Uterus (tissue), 4 donors: ENCODE measurements around the gene OR2Y1. TPM values are rescaled to one million over a fixed set of nuclear protein-coding genes. Genes with fewer than 3 reads are reported as not detected.

Experiments
- DNase-seq, 2 donors: peaks; one replicate each; pipeline ENCODE4 v3.0.0-alpha.2; 2019 to 2020
- H3K27ac ChIP-seq, 2 donors: fragments of 200-600 bp; sonication (generic); 1 replicate in 1 of 2; 2 replicates in 1 of 2; pipeline ENCODE4 v1.5.1; 2016 to 2018
- H3K27me3 ChIP-seq, 2 donors: fragments of 200-600 bp; sonication (generic); one replicate each; pipeline ENCODE4 v1.5.1; 2018 to 2019; ENCODE audit warnings: control low read depth in 1 of 2
- H3K36me3 ChIP-seq, 2 donors: fragments of 200-600 bp; sonication (generic); one replicate each; pipeline ENCODE4 v1.5.1; 2019; ENCODE audit warnings: control low read depth in 1 of 2
- H3K4me1 ChIP-seq, 2 donors: fragments of 200-600 bp; sonication (generic); one replicate each; pipeline ENCODE4 v1.5.1; 2018 to 2019; ENCODE audit warnings: control low read depth in 1 of 2
- H3K4me3 ChIP-seq, 2 donors: fragments of 200-600 bp; sonication (generic); 1 replicate in 1 of 2; 2 replicates in 1 of 2; pipeline ENCODE4 v1.5.1; 2018 to 2019; ENCODE audit warnings: mild to moderate bottlenecking in 1 of 2
- H3K9me3 ChIP-seq, 2 donors: fragments of 200-600 bp; sonication (generic); one replicate each; pipeline ENCODE4 v1.5.1; 2019; ENCODE audit warnings: control low read depth in 1 of 2
- POLR2A ChIP-seq, 2 donors: fragments of 450-650 bp; IDR thresholded peaks; one replicate each; pipeline ENCODE4 v1.6.1; 2016; ENCODE audit warnings: antibody characterized with exemption in 2 of 2, mild to moderate bottlenecking in 1 of 2, moderate library complexity in 1 of 2
- intact Hi-C: fragments of 100-400 bp; cut with DNase I; formaldehyde crosslinking; loops from one replicate; pipeline ENCODE4 v1.15.1; 2023; ENCODE audit warnings: low total_unique reads
- total RNA-seq, 4 donors: library from RNA; depleted of rRNA in 3 of 4; stranded (reverse); fragments of >200 nt in 3 of 4; gene quantifications; one replicate each; pipeline versions ENCODE4 v1.1.0 to v1.2.4, GENCODE V29; 2014 to 2023
- TF ChIP-seq, protein P1 (sequence below), 4 experiments: fragments of 200-600 bp in 2 of 4; fragments of 450-650 bp in 2 of 4; sonication (generic) in 2 of 4; IDR thresholded peaks; one replicate each; pipeline ENCODE4 v1.5.1; 2016 to 2019; ENCODE audit warnings: antibody characterized with exemption in 4 of 4, mild to moderate bottlenecking in 2 of 4, moderate library complexity in 1 of 4
- donor health status: DM: yes; HTN: yes; CAD: no.

The OR2Y1 gene
- total RNA-seq, 4 donors from 2014 or later = not detected

DNA sequence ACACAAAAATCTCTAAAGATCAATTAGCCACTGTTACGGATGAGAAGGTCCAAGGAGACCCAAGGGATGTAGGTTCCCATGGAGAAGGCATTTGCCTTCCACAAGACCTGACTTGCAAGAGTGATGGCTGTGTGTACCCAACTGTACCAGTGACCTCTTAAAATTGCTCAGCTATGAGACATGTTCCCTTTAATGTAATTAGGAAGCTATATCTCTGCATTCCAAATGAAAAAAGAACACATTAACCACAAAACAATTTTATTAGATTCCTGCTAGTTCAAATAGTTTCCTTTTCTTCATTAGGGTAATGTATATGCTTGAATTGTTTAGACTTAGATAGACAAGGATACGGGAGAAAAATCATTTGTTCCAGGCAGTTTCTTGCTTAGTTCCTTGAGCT, 3.3 kb downstream of the OR2Y1 start:
- no peak for TF ChIP-seq POLR2A (IDR thresholded peaks at IDR 0.05)
- TF ChIP-seq, protein P1, sequence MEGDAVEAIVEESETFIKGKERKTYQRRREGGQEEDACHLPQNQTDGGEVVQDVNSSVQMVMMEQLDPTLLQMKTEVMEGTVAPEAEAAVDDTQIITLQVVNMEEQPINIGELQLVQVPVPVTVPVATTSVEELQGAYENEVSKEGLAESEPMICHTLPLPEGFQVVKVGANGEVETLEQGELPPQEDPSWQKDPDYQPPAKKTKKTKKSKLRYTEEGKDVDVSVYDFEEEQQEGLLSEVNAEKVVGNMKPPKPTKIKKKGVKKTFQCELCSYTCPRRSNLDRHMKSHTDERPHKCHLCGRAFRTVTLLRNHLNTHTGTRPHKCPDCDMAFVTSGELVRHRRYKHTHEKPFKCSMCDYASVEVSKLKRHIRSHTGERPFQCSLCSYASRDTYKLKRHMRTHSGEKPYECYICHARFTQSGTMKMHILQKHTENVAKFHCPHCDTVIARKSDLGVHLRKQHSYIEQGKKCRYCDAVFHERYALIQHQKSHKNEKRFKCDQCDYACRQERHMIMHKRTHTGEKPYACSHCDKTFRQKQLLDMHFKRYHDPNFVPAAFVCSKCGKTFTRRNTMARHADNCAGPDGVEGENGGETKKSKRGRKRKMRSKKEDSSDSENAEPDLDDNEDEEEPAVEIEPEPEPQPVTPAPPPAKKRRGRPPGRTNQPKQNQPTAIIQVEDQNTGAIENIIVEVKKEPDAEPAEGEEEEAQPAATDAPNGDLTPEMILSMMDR (IDR thresholded peaks at IDR 0.05) = no peak
- Histone ChIP-seq H3K4me3 (no peak overlapping the region), H3K4me1 (no peaks in the 10 kb centered on the region), H3K27ac (no peak overlapping the region), H3K27me3 (no peaks in the 10 kb centered on the region), H3K9me3 (no peaks in the 10 kb centered on the region), H3K36me3 (no peaks in the 10 kb centered on the region)
- DNase-seq = no peak
- intact Hi-C loops = no loop called here

DNA sequence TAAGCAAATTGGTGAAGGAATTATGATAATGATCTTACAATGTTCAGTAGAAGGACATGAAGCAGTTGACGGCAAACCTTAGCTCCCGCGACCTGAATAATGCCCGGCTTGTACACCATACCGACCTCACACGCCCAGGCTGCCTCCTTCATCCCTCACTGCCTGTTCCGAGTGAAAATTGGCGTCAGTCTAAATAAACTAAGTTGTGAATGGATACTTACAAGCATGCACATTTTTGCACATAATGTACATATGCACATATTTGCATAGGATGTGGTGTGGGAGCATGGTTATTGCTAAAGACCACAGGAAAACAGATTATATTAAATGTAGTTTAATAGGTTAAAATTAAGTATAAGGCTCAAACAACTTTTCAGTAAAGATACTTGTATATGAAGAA, 14.9 kb downstream of the OR2Y1 start:
- no peaks in the 10 kb centered on the region for H3K36me3 ChIP-seq

DNA sequence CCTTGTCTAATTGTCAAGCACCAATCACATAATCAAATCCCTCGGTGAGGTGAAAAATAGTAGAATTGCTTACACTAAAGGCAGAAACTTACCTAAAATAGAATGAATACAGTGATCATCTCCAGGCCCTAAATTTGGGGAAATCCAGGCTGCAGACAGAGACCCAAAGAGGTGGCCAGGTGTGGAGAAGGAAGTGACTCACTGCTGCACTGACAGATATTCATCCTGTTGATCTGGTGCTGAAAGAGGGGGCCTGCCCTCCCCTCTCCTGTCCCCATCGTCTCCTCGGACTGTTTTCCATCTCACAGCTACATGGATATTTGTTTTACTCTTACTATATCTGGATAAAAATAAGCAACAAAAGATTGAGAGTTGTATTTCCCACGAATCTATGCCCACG, 15.9 kb downstream of the OR2Y1 start:
- Histone ChIP-seq H3K4me1 (no peaks in the 10 kb centered on the region), H3K4me3 (no peak overlapping the region), H3K9me3 (no peaks in the 10 kb centered on the region), H3K36me3 (no peaks in the 10 kb centered on the region), H3K27me3 (no peaks in the 10 kb centered on the region), H3K27ac (no peak overlapping the region)
- no peak for DNase-seq
- TF ChIP-seq, protein P1 (IDR thresholded peaks at IDR 0.05) = no peak
- no peak for TF ChIP-seq POLR2A (IDR thresholded peaks at IDR 0.05)
- intact Hi-C loops = no loop called here

More for the DNA sequence above, 14.9 kb downstream of the OR2Y1 start:
- intact Hi-C loops = no loop called here
- Histone ChIP-seq H3K4me1 (no peaks in the 10 kb centered on the region), H3K27me3 (no peaks in the 10 kb centered on the region), H3K4me3 (no peak overlapping the region), H3K9me3 (no peaks in the 10 kb centered on the region), H3K27ac (no peak overlapping the region)
- DNase-seq = no peak
- no peak for TF ChIP-seq POLR2A (IDR thresholded peaks at IDR 0.05)
- TF ChIP-seq, protein P1 (IDR thresholded peaks at IDR 0.05) = no peak

DNA sequence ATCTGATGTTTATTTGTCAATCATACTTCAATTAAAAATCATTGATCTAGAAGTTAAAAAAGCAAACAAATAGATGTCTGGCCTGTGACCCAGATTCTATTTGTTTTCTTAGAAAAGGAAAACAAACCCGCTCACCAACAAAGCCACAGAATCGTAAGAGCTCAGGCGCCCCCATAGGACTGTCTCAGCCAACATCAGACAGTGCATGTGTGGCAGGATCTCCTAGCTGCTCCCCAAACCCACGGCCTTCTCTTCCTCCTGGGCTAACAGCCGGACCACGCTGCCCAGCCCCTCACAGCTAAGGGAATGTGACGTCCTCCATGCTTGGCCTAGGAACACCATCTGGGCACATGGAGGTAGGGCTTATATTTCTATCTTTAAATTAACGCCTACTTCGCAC, 19.4 kb downstream of the OR2Y1 start:
- TF ChIP-seq, protein P1 (IDR thresholded peaks at IDR 0.05) = no peak
- TF ChIP-seq POLR2A (IDR thresholded peaks at IDR 0.05) = no peak
- Histone ChIP-seq H3K4me3 (no peak overlapping the region), H3K9me3 (no peaks in the 10 kb centered on the region), H3K4me1 (no peaks in the 10 kb centered on the region), H3K27ac (no peak overlapping the region), H3K36me3 (no peaks in the 10 kb centered on the region), H3K27me3 (no peaks in the 10 kb centered on the region)
- intact Hi-C loops = no loop called here
- DNase-seq = no peak

DNA sequence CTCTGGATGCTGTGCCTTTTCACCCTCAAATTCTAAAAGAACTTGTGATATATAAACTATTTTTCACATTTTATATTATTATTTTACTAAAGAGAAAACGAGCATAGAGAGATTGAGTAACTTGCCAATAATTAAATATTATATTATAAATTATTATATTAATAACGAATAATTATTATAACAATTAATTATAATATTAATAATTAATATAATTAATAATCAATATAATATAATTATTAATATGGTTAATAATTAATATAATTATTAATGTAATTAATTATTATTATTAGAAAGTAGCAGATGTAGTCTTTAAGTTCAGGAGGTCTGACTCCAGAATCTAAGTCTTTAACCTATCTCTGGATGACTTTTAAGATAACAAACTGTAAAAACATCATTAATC, 20.1 kb downstream of the OR2Y1 start:
- no peak for DNase-seq
- intact Hi-C loops = no loop called here
- TF ChIP-seq POLR2A (IDR thresholded peaks at IDR 0.05) = no peak
- TF ChIP-seq, protein P1 (IDR thresholded peaks at IDR 0.05) = no peak

More for the DNA sequence above, 20.1 kb downstream of the OR2Y1 start:
- Histone ChIP-seq H3K4me3 (no peak overlapping the region), H3K36me3 (no peaks in the 10 kb centered on the region), H3K9me3 (no peaks in the 10 kb centered on the region), H3K27ac (no peak overlapping the region), H3K27me3 (no peaks in the 10 kb centered on the region), H3K4me1 (no peaks in the 10 kb centered on the region)
